Tibial nerve (tissue), 4 donors: ENCODE data around the gene PNKD.

Experiments used
- EP300 ChIP-seq, 2 donors: sonication (generic); formaldehyde crosslinking; IDR thresholded peaks; one replicate each; pipeline ENCODE4 v1.6.1; 2017; ENCODE audit warnings: antibody characterized with exemption in 2 of 2, mild to moderate bottlenecking in 1 of 2
- POLR2A ChIP-seq, 2 donors: fragments of 450-650 bp; IDR thresholded peaks; one replicate each; pipeline ENCODE4 v1.6.1; 2017; ENCODE audit warnings: antibody characterized with exemption in 2 of 2, mild to moderate bottlenecking in 2 of 2, moderate library complexity in 2 of 2
- TF ChIP-seq, protein P1 (sequence below), 5 experiments: fragments of 200-600 bp in 3 of 5; fragments of 450-650 bp in 2 of 5; sonication (generic) in 3 of 5; IDR thresholded peaks; one replicate each; pipeline ENCODE4 v1.5.1; 2016 to 2019; ENCODE audit warnings: antibody characterized with exemption in 5 of 5, mild to moderate bottlenecking in 3 of 5, moderate library complexity in 2 of 5

DNA sequence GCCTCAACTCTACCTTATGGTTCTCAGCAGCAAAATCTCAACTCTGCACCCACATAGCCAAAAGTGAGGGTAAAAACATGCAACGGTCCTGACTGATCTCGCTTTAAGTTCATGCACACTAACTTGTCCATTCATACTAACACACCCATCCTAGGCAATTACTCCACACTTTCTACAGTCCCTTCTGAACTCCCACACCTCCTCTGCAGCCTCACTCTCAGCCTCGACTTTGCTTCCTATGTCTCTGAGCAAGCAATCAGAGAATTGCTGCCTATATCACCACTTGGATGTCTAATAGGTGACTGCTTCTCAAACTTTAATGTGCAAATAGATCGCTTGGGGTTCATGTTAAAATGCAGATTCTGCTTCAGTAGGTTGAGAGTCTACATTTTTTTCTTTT, 29.8 kb downstream of the PNKD start:
- TF ChIP-seq, protein P1, sequence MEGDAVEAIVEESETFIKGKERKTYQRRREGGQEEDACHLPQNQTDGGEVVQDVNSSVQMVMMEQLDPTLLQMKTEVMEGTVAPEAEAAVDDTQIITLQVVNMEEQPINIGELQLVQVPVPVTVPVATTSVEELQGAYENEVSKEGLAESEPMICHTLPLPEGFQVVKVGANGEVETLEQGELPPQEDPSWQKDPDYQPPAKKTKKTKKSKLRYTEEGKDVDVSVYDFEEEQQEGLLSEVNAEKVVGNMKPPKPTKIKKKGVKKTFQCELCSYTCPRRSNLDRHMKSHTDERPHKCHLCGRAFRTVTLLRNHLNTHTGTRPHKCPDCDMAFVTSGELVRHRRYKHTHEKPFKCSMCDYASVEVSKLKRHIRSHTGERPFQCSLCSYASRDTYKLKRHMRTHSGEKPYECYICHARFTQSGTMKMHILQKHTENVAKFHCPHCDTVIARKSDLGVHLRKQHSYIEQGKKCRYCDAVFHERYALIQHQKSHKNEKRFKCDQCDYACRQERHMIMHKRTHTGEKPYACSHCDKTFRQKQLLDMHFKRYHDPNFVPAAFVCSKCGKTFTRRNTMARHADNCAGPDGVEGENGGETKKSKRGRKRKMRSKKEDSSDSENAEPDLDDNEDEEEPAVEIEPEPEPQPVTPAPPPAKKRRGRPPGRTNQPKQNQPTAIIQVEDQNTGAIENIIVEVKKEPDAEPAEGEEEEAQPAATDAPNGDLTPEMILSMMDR (IDR thresholded peaks at IDR 0.05): no peak
- TF ChIP-seq POLR2A (IDR thresholded peaks at IDR 0.05) (no peak), EP300 (IDR thresholded peaks at IDR 0.05) (no peak)
